Measurements from ENCODE around the gene APOC3.

Gene APOC3

GRCh38 chr11:116852261-116853031, 22.7 kb downstream of the APOC3 start:
- peak; percentile 61 for DNase-seq

GRCh38 chr11:116853461-116854073, 23.9 kb downstream of the APOC3 start:
- DNase-seq = peak; percentile 79

- no peak for DNase-seq
These were observed 25.7 kb downstream of the APOC3 start for GRCh38 chr11:116855413-116855812.

- peak; percentile 14 for DNase-seq
These were observed 26.7 kb downstream of the APOC3 start for GRCh38 chr11:116856423-116856822.

GRCh38 chr11:116857316-116857715, 27.6 kb downstream of the APOC3 start:
- no peak for DNase-seq

GRCh38 chr11:116857936-116858335, 28.2 kb downstream of the APOC3 start:
- DNase-seq = no peak

GRCh38 chr11:116859175-116859574, 29.5 kb downstream of the APOC3 start:
- no peak for DNase-seq

GRCh38 chr11:116860303-116860702, 30.6 kb downstream of the APOC3 start:
- no peak for DNase-seq

GRCh38 chr11:116861539-116861938, 31.8 kb downstream of the APOC3 start:
- no peak for DNase-seq

- no peak for DNase-seq
These were observed 32.5 kb downstream of the APOC3 start for GRCh38 chr11:116862185-116862584.

- DNase-seq = no peak
These were observed 33.2 kb downstream of the APOC3 start for GRCh38 chr11:116862951-116863350.

GRCh38 chr11:116864531-116864930, 34.8 kb downstream of the APOC3 start:
- no peak for DNase-seq

- no peak for DNase-seq
These were observed 36.0 kb downstream of the APOC3 start for GRCh38 chr11:116865696-116866095.

GRCh38 chr11:116866804-116867455, 37.2 kb downstream of the APOC3 start:
- no peak for DNase-seq

- DNase-seq = no peak
These were observed 37.9 kb downstream of the APOC3 start for GRCh38 chr11:116867619-116868018.

GRCh38 chr11:116868066-116868465, 38.4 kb downstream of the APOC3 start:
- DNase-seq = no peak

GRCh38 chr11:116869610-116870009, 39.9 kb downstream of the APOC3 start:
- no peak for DNase-seq

GRCh38 chr11:116870054-116870453, 40.3 kb downstream of the APOC3 start:
- DNase-seq = peak; percentile 53

GRCh38 chr11:116871248-116871647, 41.5 kb downstream of the APOC3 start:
- DNase-seq = no peak

GRCh38 chr11:116873381-116873780, 43.7 kb downstream of the APOC3 start:
- DNase-seq = no peak

- DNase-seq = no peak
These were observed 44.5 kb downstream of the APOC3 start for GRCh38 chr11:116874251-116874650.

- no peak for DNase-seq
These were observed 45.5 kb downstream of the APOC3 start for GRCh38 chr11:116875194-116875593.

- no peak for DNase-seq
These were observed 46.9 kb downstream of the APOC3 start for GRCh38 chr11:116876656-116877055.

Measured in NCI-H69 (cell line).